GDM1 (cell line): ENCODE results near the gene DTNB.
A peak's percentile ranks its signal among the peaks of the same experiment; 100 is the strongest.
"Not testable (repeated sequence)": the region's sequence is repeated elsewhere in the genome, so short reads cannot be mapped to it uniquely, and the experiment has no call there.

Source experiments
- DNase-seq: peaks from one replicate; lab custom pipeline; 2025; lab: John Stamatoyannopoulos, UW

Gene DTNB

GRCh38 chr2:25544445-25544844 is 128.9 kb downstream of the DTNB start:
- no peak for DNase-seq

GRCh38 chr2:25543939-25544338 is 129.4 kb downstream of the DTNB start:
- no peak for DNase-seq

GRCh38 chr2:25541378-25541777 is 132.0 kb downstream of the DTNB start:
- no peak for DNase-seq

DNA sequence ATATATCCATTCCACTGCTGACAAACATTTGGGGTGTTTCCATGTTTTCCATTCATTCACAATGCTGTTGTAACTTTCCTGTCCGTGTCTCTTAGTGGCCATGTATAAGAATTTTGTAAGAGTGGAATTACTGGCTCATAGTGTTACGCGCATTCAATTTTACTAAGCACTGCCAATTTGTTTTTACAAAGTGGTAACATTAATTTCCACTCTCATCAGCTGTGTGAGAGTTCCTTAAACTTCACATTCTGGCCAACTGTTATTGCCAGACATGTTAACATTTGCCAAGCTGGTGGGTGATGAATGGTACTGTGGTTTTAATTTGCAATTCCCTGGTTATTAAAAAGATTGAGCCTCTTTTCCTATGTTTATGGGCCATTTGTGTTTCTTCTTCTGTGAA is 134.2 kb downstream of the DTNB start:
- DNase-seq: no peak

DNA sequence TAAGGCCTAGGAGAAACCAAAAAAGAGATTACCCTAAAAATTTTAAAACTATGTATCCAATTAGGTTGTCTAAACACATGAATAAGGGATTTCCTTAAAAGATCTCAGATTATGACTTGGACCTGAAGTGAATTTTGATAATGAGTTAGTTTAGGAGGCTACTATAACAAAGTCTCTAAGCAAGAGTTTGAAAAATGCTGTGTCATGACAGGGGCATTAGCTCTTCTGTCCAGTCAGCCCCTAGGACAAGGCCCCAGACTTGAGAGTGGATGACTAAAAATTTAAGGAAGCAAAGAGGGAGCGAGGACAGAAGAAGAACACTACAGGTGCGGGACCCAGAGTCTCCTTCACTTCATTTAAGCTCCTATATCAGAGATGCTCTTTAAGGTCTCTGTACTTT is 135.9 kb downstream of the DTNB start:
- DNase-seq: no peak

DNA sequence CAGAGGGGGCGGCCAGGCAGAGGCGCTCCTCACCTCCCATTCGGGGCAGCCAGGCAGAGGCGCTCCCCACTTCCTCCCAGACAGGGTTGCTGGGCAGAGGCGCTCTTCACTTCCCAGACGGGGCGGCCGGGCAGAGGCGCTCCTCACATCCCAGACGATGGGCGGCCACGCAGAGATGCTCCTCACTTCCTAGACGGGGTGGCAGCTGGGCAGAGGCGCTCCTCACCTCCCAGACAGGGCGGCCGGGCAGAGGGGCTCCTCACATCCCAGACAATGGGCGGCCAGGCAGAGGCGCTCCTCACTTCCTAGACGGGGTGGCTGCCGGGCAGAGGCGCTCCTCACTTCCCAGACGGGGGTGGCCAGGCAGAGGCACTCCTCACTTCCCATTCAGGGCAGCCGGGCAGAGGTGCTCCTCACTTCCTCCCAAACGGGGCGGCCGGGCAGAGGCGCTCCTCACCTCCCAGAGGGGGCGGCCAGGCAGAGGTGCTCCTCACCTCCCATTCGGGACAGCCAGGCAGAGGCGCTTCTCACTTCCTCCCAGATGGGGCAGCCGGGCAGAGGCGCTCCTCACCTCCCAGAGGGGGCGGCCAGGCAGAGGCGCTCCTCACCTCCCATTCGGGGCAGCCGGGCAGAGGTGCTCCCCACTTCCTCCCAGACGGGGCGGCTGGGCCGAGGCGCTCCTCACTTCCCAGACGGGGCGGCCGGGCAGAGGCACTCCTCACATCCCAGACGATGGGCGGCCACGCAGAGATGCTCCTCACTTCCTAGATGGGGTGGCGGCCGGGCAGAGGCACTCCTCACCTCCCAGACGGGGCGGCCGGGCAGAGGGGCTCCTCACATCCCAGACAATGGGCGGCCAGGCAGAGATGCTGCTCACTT is 137.7 kb downstream of the DTNB start:
- not testable (repeated sequence) for DNase-seq

DNA sequence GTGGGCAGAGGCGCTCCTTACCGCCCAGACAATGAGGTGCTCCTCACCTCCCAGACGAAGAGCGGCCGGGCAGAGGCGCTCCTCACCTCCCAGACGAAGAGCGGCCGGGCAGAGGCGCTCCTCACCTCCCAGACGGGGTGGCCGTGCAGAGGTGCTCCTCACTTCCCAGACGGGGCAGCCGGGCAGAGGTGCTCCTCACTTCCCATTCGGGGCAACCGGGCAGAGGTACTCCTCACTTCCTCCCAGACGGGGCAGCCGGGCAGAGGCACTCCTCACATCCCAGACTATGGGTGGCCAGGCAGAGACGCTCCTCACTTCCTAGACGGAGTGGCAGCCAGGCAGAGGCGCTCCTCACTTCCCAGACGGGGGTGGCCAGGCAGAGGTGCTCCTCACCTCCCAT is 138.4 kb downstream of the DTNB start:
- DNase-seq: not testable (repeated sequence)

DNA sequence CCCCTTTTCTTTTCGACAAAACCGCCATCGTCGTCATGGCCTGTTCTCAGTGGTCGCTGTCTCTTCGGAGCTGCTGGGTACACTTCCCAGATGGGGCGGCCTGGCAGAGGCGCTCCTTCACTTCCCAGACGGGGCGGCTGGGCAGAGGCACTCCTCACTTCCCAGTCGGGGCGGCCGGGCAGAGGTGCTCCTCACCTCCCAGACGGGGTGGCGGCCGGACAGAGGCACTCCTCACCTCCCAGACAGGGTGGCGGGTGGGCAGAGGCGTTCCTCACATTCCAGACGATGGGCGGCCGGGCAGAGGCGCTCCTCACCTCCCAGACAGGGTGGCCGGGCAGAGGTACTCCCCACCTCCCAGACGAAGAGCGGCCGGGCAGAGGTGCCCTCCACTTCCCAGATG is 138.9 kb downstream of the DTNB start:
- no peak for DNase-seq

GRCh38 chr2:25533771-25534170 is 139.6 kb downstream of the DTNB start:
- not testable (repeated sequence) for DNase-seq

DNA sequence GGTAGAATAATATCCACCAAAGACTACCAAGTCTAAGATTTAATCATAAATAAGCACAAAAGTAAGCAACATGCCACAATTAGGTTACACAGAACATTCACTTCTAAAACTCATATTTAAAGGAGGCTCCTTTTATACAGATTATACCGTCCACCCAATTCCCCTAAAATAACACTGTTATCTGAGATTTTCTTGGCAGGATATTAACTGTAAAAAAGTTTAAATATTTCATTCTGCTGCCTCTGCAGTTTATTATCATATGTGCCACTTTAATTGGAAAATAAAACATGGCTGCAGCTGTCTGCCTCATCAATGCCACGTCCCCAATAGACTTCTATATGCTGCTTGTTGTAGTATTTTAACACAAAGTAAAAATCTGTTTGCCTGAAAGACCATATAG is 140.9 kb downstream of the DTNB start:
- DNase-seq: no peak

- no peak for DNase-seq
Measured at GRCh38 chr2:25529034-25529433, 144.3 kb downstream of the DTNB start.

DNA sequence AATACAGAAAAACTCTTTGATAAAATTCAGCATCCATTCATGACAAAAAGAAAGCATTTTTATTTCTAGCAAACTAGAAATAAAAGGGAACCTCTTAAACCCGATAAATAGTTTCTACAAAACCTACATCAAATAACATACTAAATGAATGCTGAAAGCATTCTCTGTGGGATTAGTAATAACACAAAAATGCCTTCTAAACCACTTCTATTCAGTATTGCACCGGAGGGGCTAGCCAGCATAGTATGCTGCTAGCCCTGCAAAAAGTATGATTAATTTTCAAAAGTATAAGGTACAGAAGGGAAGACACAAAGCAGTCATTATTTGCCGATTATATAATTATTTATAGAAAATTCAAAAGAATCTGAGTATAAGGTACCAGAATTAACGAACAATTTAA is 145.2 kb downstream of the DTNB start:
- no peak for DNase-seq

DNA sequence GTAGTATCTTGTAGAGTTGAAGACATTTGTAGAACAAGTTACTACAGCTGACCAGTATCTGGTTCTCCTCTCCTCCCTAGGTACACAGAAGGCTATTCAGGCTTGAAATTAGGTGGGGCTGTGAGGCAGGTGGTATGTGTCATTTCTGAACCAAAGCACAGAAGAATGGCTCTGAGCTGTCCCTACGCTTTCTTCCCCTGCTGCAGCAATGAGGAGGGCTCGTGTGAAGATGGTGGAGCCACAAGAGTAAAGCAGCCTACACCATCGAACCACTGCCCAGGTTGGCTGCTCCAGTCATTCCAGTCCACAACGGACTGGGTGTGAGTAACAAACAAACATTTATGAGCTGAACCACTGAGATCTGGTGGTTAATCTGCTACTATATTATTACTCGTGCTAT is 148.9 kb downstream of the DTNB start:
- DNase-seq: no peak

DNA sequence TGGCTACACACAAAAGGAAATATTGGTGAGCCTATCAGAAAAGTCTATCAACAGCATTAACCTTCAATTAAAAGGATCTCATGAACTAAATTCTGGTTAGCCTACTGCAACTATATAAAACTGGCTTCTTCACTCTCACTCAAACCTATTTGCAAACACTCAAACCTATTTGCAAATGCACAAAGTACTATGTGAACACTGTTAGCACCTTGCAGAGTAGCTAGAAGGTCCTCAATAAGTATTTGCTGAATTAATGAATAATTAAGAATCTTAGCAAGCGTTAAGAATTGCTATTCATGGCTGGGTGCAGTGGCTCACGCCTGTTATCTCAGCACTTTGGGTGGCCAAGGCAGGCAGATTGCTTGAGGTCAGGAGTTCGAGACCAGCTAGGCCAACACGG is 150.3 kb downstream of the DTNB start:
- no peak for DNase-seq

DNA sequence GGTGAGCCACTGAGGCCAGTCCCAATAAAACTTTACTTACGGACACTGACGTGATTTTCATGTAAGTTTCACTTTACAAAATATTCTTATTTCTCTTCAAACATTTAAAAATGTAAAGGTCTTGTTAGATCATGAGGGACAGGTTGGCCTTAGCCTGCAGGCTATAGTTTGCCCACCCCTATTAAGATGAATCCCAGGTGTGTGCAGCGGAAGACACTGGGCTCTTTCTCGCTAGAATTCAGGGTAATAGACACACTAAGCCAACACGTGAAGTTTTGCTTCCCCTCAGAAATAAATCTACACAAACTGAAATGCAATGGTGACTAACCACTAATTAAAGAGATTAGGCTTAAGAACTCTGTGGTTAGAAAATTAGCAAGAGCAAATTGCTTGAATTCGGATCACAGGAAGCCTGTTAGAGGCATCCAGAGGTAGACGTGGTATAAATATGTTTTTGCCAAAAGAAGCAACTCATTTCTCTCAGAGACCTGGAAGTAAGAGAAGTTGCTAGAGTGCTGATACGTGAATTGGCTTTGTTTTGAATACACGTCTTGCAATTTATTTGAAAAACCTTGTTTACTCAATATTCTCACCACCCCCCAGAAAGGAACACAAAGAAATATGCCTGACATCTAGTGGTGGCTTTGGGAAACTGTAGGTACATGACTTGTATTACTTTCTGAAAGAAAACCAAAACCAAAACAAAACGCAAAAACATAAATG is 151.6 kb downstream of the DTNB start:
- DNase-seq: peak; percentile 49

GRCh38 chr2:25521126-25521525 is 152.3 kb downstream of the DTNB start:
- no peak for DNase-seq

- DNase-seq: no peak
Measured at GRCh38 chr2:25517701-25518100, 155.7 kb downstream of the DTNB start.

GRCh38 chr2:25514043-25514637 is 159.2 kb downstream of the DTNB start:
- DNase-seq: no peak

GRCh38 chr2:25512707-25513106 is 160.7 kb downstream of the DTNB start:
- no peak for DNase-seq

- no peak for DNase-seq
Measured at GRCh38 chr2:25506226-25506625, 167.2 kb downstream of the DTNB start.

DNA sequence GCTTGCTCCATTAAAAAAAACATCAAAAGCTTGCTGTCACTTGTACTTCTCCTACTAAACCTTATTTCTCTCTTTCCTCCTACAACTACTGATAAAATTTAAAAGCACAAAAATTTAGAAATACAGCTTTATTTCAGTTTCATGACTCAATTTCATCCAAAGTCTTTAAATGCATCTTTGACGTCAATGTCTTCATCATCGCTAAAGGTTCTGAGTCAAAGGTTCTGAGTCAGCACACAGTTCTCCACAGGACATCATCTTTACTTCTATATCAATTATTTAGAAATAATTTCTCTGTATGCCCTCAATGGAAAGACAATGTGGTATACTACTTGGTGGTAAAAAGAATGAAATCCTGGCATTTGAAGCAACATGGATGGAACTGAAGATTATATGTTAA is 167.8 kb downstream of the DTNB start:
- no peak for DNase-seq

GRCh38 chr2:25505182-25505581 is 168.2 kb downstream of the DTNB start:
- DNase-seq: no peak

DNA sequence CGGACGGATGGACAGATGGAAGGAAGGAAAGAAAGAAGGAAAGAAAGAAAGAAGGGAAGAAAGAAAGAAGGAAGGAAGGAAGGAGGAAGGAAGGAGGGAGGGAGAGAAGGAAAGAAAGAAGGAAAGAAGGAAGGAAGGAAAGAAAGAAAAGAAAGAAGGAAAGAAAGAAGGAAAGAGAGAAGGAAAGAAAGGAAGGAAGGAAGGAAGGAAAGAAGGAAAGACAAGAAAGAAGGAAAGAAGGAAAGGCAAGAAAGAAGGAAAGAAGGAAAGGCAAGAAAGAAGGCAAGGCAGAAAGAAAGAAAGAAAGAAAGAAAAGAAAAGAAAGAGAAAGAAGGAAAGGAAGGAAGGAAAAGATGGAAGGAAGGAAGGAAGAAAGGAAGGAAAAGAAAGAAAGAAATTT is 169.1 kb downstream of the DTNB start:
- DNase-seq: no peak
